BJ (cell line): ENCODE results near the gene SYPL1. TPM values are rescaled to one million over a fixed set of nuclear protein-coding genes. Genes with fewer than 3 reads are reported as not detected.

ENCODE experiments used
- CTCF ChIA-PET: fragments of 350-600 bp; formaldehyde crosslinking; extraction: SDS; loops from one replicate; lab custom pipeline; 2021; ENCODE audit warnings: antibody characterized with exemption, inconsistent platforms; lab: Yijun Ruan, JAX
- POLR2A ChIA-PET: fragments of 300-600 bp; sonication (Branson Sonifier 250); formaldehyde crosslinking; extraction: SDS; loops from one replicate; lab custom pipeline; 2021; ENCODE audit warnings: antibody characterized with exemption; lab: Charles Lee
- DNase-seq: peaks from one replicate; pipeline ENCODE4 v3.0.0-alpha.2; 2011; ENCODE audit warnings: low read depth
- H3K27me3 ChIP-seq: 2 replicates; pipeline ENCODE4 v1.6.0; 2011; ENCODE audit warnings: low read length; ENCODE audit not compliant: control insufficient read depth, insufficient read depth
- H3K36me3 ChIP-seq: 2 replicates; pipeline ENCODE4 v1.5.1; 2011; ENCODE audit warnings: low read length; ENCODE audit not compliant: control insufficient read depth, insufficient read depth
- H3K4me3 ChIP-seq: 2 replicates; pipeline ENCODE4 v1.5.1; 2011; ENCODE audit warnings: low read depth, mild to moderate bottlenecking, control low read depth, low read length
- CTCF ChIP-seq: IDR thresholded peaks from 2 replicates; pipeline ENCODE4 v1.5.1; 2011; ENCODE audit warnings: low read depth, mild to moderate bottlenecking, control low read depth, inconsistent platforms, low read length, moderate library complexity; ENCODE audit not compliant: insufficient read depth
- polyA plus RNA-seq: library from polyadenylated mRNA; depleted of rRNA; stranded (reverse); fragments of >200 nt; gene quantifications from 2 replicates; pipeline ENCODE4 v1.2.3, GENCODE V29; 2011

Gene SYPL1
- polyA plus RNA-seq, 1 experiment, result 39.9 TPM

GRCh38 chr7:106086062-106086461 is 26.1 kb downstream of the SYPL1 start:
- TF ChIP-seq CTCF, result no peak
- H3K27me3 ChIP-seq, result no peaks in the 10 kb centered on the region
- CTCF ChIA-PET, result interaction anchor here (0.7 to 1.6 kb wide), 3 partner anchors 10 to 68 kb away, joined by 3 read pairs; no protein-coding TSS in a partner anchor
- POLR2A ChIA-PET, result interaction anchor here (0.6 kb wide), 1 partner anchor 13 kb away, joined by 8 read pairs; no protein-coding TSS in a partner anchor
- DNase-seq, result no peak
- H3K4me3 ChIP-seq, result no peak overlapping the region
- no peaks in the 10 kb centered on the region for H3K36me3 ChIP-seq

- Histone ChIP-seq H3K27me3 (no peaks in the 10 kb centered on the region), H3K36me3 (no peaks in the 10 kb centered on the region), H3K4me3 (no peak overlapping the region)
- CTCF ChIA-PET, result interaction anchor here (1.6 kb wide), 1 partner anchor 69 kb away, joined by 3 read pairs; no protein-coding TSS in a partner anchor
- POLR2A ChIA-PET, result no interaction called here
- DNase-seq, result no peak
- TF ChIP-seq CTCF, result no peak
Measured at GRCh38 chr7:106085015-106085414, 27.1 kb downstream of the SYPL1 start.

GRCh38 chr7:106083717-106084116 is 28.4 kb downstream of the SYPL1 start:
- CTCF ChIA-PET, result interaction anchor here (0.7 kb wide), 1 partner anchor 20 kb away, joined by 3 read pairs; no protein-coding TSS in a partner anchor
- H3K36me3 ChIP-seq, result no peaks in the 10 kb centered on the region
- no peak for DNase-seq
- no peak for TF ChIP-seq CTCF
- POLR2A ChIA-PET, result no interaction called here
- H3K4me3 ChIP-seq, result no peak overlapping the region
- no peaks in the 10 kb centered on the region for H3K27me3 ChIP-seq

- Histone ChIP-seq H3K36me3 (no peaks in the 10 kb centered on the region), H3K4me3 (no peak overlapping the region), H3K27me3 (no peaks in the 10 kb centered on the region)
- ChIA-PET POLR2A (interaction anchor here (0.9 kb wide), 1 partner anchor 29 kb away, joined by 3 read pairs; no protein-coding TSS in a partner anchor), CTCF (interaction anchor here (1.2 kb wide), 1 partner anchor 9 kb away, joined by 5 read pairs; no protein-coding TSS in a partner anchor)
- DNase-seq, result no peak
- no peak for TF ChIP-seq CTCF
Measured at GRCh38 chr7:106082087-106082854, 29.8 kb downstream of the SYPL1 start.

- ChIA-PET POLR2A (no interaction called here), CTCF (interaction anchor here (1.0 to 1.3 kb wide), 4 partner anchors 9 to 320 kb away, joined by 3 to 6 read pairs (median 4); no protein-coding TSS in a partner anchor)
- Histone ChIP-seq H3K27me3 (no peaks in the 10 kb centered on the region), H3K4me3 (no peak overlapping the region), H3K36me3 (no peaks in the 10 kb centered on the region)
- no peak for TF ChIP-seq CTCF
- no peak for DNase-seq
Measured at GRCh38 chr7:106080300-106080987, 31.7 kb downstream of the SYPL1 start.
